Karpas-422 (cell line): Measurements from ENCODE around the gene NKAIN1. TPM values are rescaled to one million over a fixed set of nuclear protein-coding genes. Genes with fewer than 3 reads are reported as not detected.

Experiments used
- DNase-seq: peaks from one replicate; pipeline ENCODE4 v3.0.0-alpha.2; 2015
- H2AFZ ChIP-seq: fragments of 200-600 bp; sonication (generic); 2 replicates; pipeline ENCODE4 v1.6.1; 2014; ENCODE audit warnings: antibody characterized with exemption, low read length, mixed read lengths
- H3K27ac ChIP-seq: fragments of 200-600 bp; sonication (generic); 2 replicates; pipeline ENCODE4 v1.5.1; 2014; ENCODE audit warnings: mild to moderate bottlenecking, low read length, moderate library complexity
- H3K27me3 ChIP-seq: fragments of 200-600 bp; sonication (generic); 2 replicates; pipeline ENCODE4 v1.6.1; 2014; ENCODE audit warnings: low read length, mixed read lengths
- H3K36me3 ChIP-seq: fragments of 200-600 bp; sonication (generic); 2 replicates; pipeline ENCODE4 v1.6.1; 2014; ENCODE audit warnings: low read length, mixed read lengths; ENCODE audit not compliant: insufficient read depth
- H3K4me1 ChIP-seq: fragments of 200-600 bp; sonication (generic); 2 replicates; pipeline ENCODE4 v1.6.1; 2014; ENCODE audit warnings: mild to moderate bottlenecking, low read length, mixed read lengths
- H3K4me2 ChIP-seq: fragments of 200-600 bp; sonication (generic); 2 replicates; pipeline ENCODE4 v1.6.1; 2014; ENCODE audit warnings: low read length, low read depth, mild to moderate bottlenecking; ENCODE audit not compliant: poor library complexity, severe bottlenecking
- H3K4me3 ChIP-seq: fragments of 200-600 bp; sonication (generic); 2 replicates; pipeline ENCODE4 v1.5.1; 2014; ENCODE audit warnings: mild to moderate bottlenecking, antibody characterized with exemption, low read length, mixed read lengths
- H3K79me2 ChIP-seq: fragments of 200-600 bp; sonication (generic); 2 replicates; pipeline ENCODE4 v1.6.1; 2014; ENCODE audit warnings: mild to moderate bottlenecking, low read length, mixed read lengths
- H3K9ac ChIP-seq: fragments of 200-600 bp; sonication (generic); 2 replicates; pipeline ENCODE4 v1.6.0; 2014; ENCODE audit warnings: low read length
- H3K9me2 ChIP-seq: fragments of 200-600 bp; sonication (generic), shearing (Covaris generic); replicated peaks from 2 replicates; pipeline ENCODE4 v1.6.0; 2014; ENCODE audit warnings: mild to moderate bottlenecking, low read length, moderate library complexity; ENCODE audit not compliant: insufficient read depth
- H3K9me3 ChIP-seq: fragments of 300-700, 200-600 bp; sonication (generic); 2 replicates; pipeline ENCODE4 v1.6.1; 2014; ENCODE audit warnings: low read length, mixed read lengths
- H4K20me1 ChIP-seq: fragments of 200-600 bp; sonication (generic); 2 replicates; pipeline ENCODE4 v1.6.1; 2014; ENCODE audit warnings: mild to moderate bottlenecking, antibody characterized with exemption, low read length, low read depth; ENCODE audit not compliant: insufficient read depth
- total RNA-seq: library from RNA; depleted of rRNA; stranded (reverse); fragments of >200 nt; shearing (Covaris generic); gene quantifications from 2 replicates; pipeline ENCODE4 v1.2.3, GENCODE V29; 2014; ENCODE audit warnings: low replicate concordance

NKAIN1 gene
- total RNA-seq, 1 experiment from 2014 or later, result not detected

- Histone ChIP-seq H3K4me3 (no peak overlapping the region), H3K9ac (no peak overlapping the region), H3K4me2 (no peak overlapping the region), H3K4me1 (no peaks in the 10 kb centered on the region), H2AFZ (no peak overlapping the region), H3K79me2 (no peaks in the 10 kb centered on the region), H3K9me2 (no peaks in the 10 kb centered on the region), H3K27ac (no peak overlapping the region), H3K27me3 (no peaks in the 10 kb centered on the region), H4K20me1 (no peaks in the 10 kb centered on the region), H3K9me3 (no peaks in the 10 kb centered on the region), H3K36me3 (no peaks in the 10 kb centered on the region)
- no peak for DNase-seq
These were observed 24.6 kb downstream of the NKAIN1 start for GRCh38 chr1:31215065-31215570.

GRCh38 chr1:31214316-31215064 lies 25.2 kb downstream of the NKAIN1 start:
- Histone ChIP-seq H3K4me3 (no peak overlapping the region), H3K36me3 (no peaks in the 10 kb centered on the region), H3K9ac (no peak overlapping the region), H3K9me2 (no peaks in the 10 kb centered on the region), H3K27ac (no peak overlapping the region), H3K79me2 (no peaks in the 10 kb centered on the region), H3K4me2 (no peak overlapping the region), H3K27me3 (no peaks in the 10 kb centered on the region), H2AFZ (no peak overlapping the region), H4K20me1 (no peaks in the 10 kb centered on the region), H3K4me1 (no peaks in the 10 kb centered on the region), H3K9me3 (no peaks in the 10 kb centered on the region)
- DNase-seq, result no peak

- no peaks in the 10 kb centered on the region for H3K36me3 ChIP-seq
- H4K20me1 ChIP-seq, result no peaks in the 10 kb centered on the region
- no peak overlapping the region for H2AFZ ChIP-seq
- H3K27ac ChIP-seq, result no peak overlapping the region
- no peak overlapping the region for H3K4me3 ChIP-seq
- H3K27me3 ChIP-seq, result no peaks in the 10 kb centered on the region
- H3K79me2 ChIP-seq, result no peaks in the 10 kb centered on the region
- H3K4me2 ChIP-seq, result no peak overlapping the region
- H3K9me2 ChIP-seq, result no peaks in the 10 kb centered on the region
- H3K9ac ChIP-seq, result no peak overlapping the region
- DNase-seq, result no peak
- no peaks in the 10 kb centered on the region for H3K9me3 ChIP-seq
- H3K4me1 ChIP-seq, result no peaks in the 10 kb centered on the region
These were observed 31.2 kb downstream of the NKAIN1 start for GRCh38 chr1:31208361-31208945.

- DNase-seq, result no peak
- no peaks in the 10 kb centered on the region for H3K36me3 ChIP-seq
- no peak overlapping the region for H3K9ac ChIP-seq
- no peak overlapping the region for H3K27ac ChIP-seq
- no peak overlapping the region for H3K4me2 ChIP-seq
- H3K4me1 ChIP-seq, result no peaks in the 10 kb centered on the region
- no peaks in the 10 kb centered on the region for H3K27me3 ChIP-seq
- H3K79me2 ChIP-seq, result no peaks in the 10 kb centered on the region
- no peaks in the 10 kb centered on the region for H3K9me2 ChIP-seq
- no peaks in the 10 kb centered on the region for H4K20me1 ChIP-seq
- H2AFZ ChIP-seq, result no peak overlapping the region
- no peaks in the 10 kb centered on the region for H3K9me3 ChIP-seq
- no peak overlapping the region for H3K4me3 ChIP-seq
These were observed 32.1 kb downstream of the NKAIN1 start for GRCh38 chr1:31207569-31207968.

GRCh38 chr1:31207046-31207445 lies 32.6 kb downstream of the NKAIN1 start:
- Histone ChIP-seq H3K79me2 (no peaks in the 10 kb centered on the region), H3K4me3 (no peak overlapping the region), H3K9ac (no peak overlapping the region), H3K9me2 (no peaks in the 10 kb centered on the region), H3K9me3 (no peaks in the 10 kb centered on the region), H3K4me1 (no peaks in the 10 kb centered on the region), H3K36me3 (no peaks in the 10 kb centered on the region), H2AFZ (no peak overlapping the region), H3K27me3 (no peaks in the 10 kb centered on the region), H3K4me2 (no peak overlapping the region), H3K27ac (no peak overlapping the region), H4K20me1 (no peaks in the 10 kb centered on the region)
- DNase-seq, result no peak

- H3K27me3 ChIP-seq, result no peaks in the 10 kb centered on the region
- H4K20me1 ChIP-seq, result no peaks in the 10 kb centered on the region
- H3K79me2 ChIP-seq, result no peaks in the 10 kb centered on the region
- H3K4me1 ChIP-seq, result no peaks in the 10 kb centered on the region
- H3K4me2 ChIP-seq, result no peak overlapping the region
- no peak overlapping the region for H3K27ac ChIP-seq
- no peak overlapping the region for H3K4me3 ChIP-seq
- H3K9ac ChIP-seq, result no peak overlapping the region
- DNase-seq, result no peak
- H3K36me3 ChIP-seq, result no peaks in the 10 kb centered on the region
- H3K9me3 ChIP-seq, result no peaks in the 10 kb centered on the region
- H3K9me2 ChIP-seq, result no peaks in the 10 kb centered on the region
- no peak overlapping the region for H2AFZ ChIP-seq
These were observed 36.5 kb downstream of the NKAIN1 start for GRCh38 chr1:31203215-31203614.

- Histone ChIP-seq H3K27ac (no peak overlapping the region), H4K20me1 (no peaks in the 10 kb centered on the region), H3K36me3 (no peaks in the 10 kb centered on the region), H3K27me3 (no peaks in the 10 kb centered on the region), H3K9ac (no peak overlapping the region), H3K9me2 (no peaks in the 10 kb centered on the region), H3K4me2 (no peak overlapping the region), H3K4me1 (no peaks in the 10 kb centered on the region), H3K9me3 (no peaks in the 10 kb centered on the region), H3K79me2 (no peaks in the 10 kb centered on the region), H2AFZ (no peak overlapping the region), H3K4me3 (no peak overlapping the region)
- no peak for DNase-seq
These were observed 37.7 kb downstream of the NKAIN1 start for GRCh38 chr1:31201931-31202360.

- no peaks in the 10 kb centered on the region for H3K79me2 ChIP-seq
- H3K9me2 ChIP-seq, result no peaks in the 10 kb centered on the region
- no peak overlapping the region for H3K27ac ChIP-seq
- H3K36me3 ChIP-seq, result no peaks in the 10 kb centered on the region
- no peak overlapping the region for H3K9ac ChIP-seq
- H3K4me1 ChIP-seq, result no peaks in the 10 kb centered on the region
- no peak overlapping the region for H3K4me3 ChIP-seq
- no peak overlapping the region for H3K4me2 ChIP-seq
- no peaks in the 10 kb centered on the region for H3K27me3 ChIP-seq
- no peaks in the 10 kb centered on the region for H3K9me3 ChIP-seq
- H4K20me1 ChIP-seq, result no peaks in the 10 kb centered on the region
- no peak overlapping the region for H2AFZ ChIP-seq
- DNase-seq, result no peak
These were observed 39.7 kb downstream of the NKAIN1 start for GRCh38 chr1:31199949-31200348.
